Epithelial cell of esophagus (primary cell): ENCODE results near the gene SPSB3.

Experiments used
- DNase-seq: peaks from one replicate; pipeline ENCODE4 v3.0.0; 2010; ENCODE audit warnings: low read depth
- H3K4me3 ChIP-seq: 2 replicates; pipeline ENCODE4 v1.5.1; 2011; ENCODE audit warnings: mild to moderate bottlenecking, low read length, control low read depth
- CTCF ChIP-seq: IDR thresholded peaks from 2 replicates; pipeline ENCODE4 v1.5.1; 2011; ENCODE audit warnings: low read depth, mild to moderate bottlenecking, low read length, control low read depth, inconsistent platforms; ENCODE audit not compliant: insufficient read depth; ENCODE audit errors: missing control alignments

SPSB3 gene

DNA sequence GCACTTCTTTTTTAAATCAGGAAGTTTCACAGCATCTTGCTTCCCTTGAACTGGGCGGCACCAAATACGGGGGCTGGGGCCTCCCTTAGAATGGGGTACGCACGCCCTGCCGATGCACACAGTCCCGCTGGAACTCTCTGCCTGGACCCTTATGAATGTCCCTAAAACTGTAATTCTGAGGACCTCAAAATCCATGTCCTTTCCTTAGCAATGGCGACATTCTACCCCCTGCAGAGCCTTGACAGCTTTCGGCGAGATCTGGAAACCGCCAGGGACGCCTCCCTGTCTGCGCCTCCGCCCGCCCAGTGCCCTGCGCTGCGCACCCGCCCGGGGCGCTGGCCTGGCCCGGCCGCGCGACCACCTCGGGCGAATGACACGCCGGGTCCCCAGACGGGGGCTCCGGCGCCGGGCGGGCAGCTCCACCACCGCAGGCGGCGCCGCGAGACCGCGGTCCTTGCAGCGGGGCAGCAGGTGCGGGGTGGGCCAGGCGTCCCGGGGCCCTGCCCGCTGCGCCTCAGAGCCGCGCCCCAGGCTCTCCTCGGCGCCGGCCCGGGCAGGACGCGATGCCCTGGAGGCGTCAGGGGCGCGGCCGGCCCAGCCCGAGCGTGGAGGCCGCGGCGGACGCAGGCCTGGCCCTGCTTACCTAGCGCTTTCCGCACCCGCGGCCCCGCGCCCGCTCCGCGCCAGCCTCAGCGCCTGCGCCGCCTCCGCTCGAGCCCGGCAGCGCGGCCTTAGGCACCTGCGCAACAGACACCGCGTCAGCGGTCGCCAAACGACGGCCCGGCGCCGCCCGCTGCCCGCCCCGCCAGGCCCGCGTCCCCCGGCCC, 43.7 kb upstream of the SPSB3 start:
- no peak for TF ChIP-seq CTCF
- peak; percentile 79 for DNase-seq
- H3K4me3 ChIP-seq: peak overlapping the region; percentile 47

GRCh38 chr16:1825381-1825863, 43.1 kb upstream of the SPSB3 start:
- H3K4me3 ChIP-seq: peak overlapping the region; percentile 47
- no peak for DNase-seq
- no peak for TF ChIP-seq CTCF

GRCh38 chr16:1823821-1824220, 41.5 kb upstream of the SPSB3 start:
- H3K4me3 ChIP-seq: no peak overlapping the region
- DNase-seq: peak; percentile 82
- peak; percentile 32 for TF ChIP-seq CTCF

GRCh38 chr16:1822801-1823200, 40.4 kb upstream of the SPSB3 start:
- no peak for TF ChIP-seq CTCF
- H3K4me3 ChIP-seq: no peak overlapping the region
- DNase-seq: no peak

DNA sequence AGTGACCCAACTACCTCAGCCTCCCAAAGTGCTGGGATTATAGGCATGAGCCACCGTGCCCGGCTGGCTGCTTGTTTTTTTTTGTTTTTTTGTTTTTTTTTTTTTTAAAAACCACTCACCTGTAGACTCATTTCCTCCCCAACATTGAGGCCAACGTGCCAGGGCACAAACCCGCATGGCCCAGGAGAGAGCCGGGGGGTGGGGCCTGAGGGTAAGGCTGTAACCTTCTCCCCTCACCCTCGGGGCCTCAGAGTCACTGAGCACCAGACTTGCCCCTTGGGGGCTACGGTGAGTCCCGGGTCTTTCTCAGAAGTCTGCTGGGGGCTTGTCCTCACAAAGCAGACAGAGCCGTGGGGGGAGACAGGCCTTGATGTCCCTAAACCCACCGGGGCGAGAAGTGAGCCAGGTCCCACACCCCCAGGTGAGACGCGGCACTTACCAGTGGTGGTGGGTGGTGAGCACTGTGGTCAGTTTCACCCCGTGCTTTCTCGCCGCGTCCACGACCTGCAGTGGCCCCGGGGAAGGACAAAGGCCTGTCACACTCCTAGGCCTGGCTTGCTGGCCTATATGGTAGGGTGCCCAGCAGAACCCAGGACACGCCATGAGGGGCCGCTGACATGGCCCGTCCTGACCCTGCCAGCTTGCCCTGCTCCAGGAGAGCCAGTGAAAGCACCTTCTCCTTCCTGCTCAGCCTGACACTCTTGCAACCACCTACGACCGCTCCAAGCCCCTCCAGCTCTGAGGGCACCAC, 39.7 kb upstream of the SPSB3 start:
- no peak overlapping the region for H3K4me3 ChIP-seq
- no peak for TF ChIP-seq CTCF
- DNase-seq: peak; percentile 73

DNA sequence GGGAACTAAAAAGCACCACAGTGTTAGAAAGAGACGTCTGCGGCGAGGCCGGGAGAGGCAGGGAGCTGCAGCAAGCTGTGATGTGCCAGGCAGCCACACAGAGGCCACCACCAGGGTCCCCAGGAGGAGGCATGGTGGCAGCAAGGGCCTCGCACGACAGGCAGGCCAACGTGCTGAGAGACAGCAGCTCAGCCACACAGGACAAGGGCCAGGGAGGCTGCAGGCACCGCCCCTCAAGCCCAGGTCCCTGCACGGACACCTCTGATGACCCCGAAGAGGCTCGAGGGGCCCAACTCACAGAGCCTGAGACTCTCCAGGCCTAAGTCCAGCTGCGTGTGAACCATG, 38.5 kb upstream of the SPSB3 start:
- DNase-seq: no peak
- no peak overlapping the region for H3K4me3 ChIP-seq
- TF ChIP-seq CTCF: no peak
